GM21825 (cell line): Measurements from ENCODE around the gene FTH1.

ENCODE experiments used
- ATAC-seq: cut with Tn5 transposase; IDR thresholded peaks from one replicate; pipeline ENCODE4 v1.9.1; 2021; ENCODE audit warnings: mild to moderate bottlenecking, moderate library complexity; ENCODE audit not compliant: unreplicated experiment

Gene FTH1

DNA sequence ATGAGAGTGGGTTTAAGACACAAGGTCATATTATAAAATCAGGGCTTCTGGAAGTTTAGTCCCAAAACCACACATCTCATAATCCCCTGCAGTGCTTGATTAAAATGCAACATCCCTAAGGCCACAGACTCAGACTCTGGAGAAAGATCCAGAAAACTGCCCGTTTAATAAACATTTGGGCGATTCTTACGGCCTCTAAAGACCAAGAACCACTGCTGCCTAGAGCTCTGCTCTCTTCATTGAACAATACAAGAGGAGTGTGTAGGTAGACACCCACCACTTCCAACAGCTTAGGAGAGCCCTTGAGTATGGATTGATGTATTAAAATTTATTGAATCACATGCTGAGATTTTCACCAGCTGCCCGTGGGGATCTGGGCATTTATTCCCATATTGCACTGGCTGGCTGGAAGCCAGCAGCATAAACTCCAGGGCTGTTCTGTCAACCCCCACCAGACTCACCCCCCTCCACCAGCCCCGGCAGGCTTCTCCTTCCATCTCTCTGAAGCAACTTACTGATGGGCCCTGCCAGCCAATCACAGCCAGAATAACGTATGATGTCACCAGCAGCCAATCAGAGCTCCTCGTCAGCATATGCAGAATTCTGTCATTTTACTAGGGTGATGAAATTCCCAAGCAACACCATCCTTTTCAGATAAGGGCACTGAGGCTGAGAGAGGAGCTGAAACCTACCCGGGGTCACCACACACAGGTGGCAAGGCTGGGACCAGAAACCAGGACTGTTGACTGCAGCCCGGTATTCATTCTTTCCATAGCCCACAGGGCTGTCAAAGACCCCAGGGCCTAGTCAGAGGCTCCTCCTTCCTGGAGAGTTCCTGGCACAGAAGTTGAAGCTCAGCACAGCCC is 18.0 kb downstream of the FTH1 start:
- ATAC-seq = no peak

DNA sequence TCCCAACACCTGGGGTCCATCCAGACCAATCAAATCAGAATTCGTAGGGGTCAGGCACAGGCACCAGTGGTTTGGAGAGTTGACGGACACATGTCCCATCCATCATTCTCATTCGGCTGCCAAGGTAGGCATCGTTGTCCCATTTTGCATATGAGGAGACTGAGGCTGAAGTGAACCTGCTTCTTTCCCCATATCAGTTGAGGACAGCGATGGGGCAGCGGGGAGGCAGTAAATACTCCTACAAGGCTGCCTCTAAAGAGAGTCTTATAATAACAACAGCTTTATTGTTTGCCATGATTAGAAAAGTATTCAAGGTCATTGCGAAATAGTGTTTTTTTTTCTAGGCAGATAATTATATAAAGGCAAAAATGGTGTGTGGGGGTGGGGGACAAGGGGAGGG is 18.9 kb downstream of the FTH1 start:
- ATAC-seq = no peak

DNA sequence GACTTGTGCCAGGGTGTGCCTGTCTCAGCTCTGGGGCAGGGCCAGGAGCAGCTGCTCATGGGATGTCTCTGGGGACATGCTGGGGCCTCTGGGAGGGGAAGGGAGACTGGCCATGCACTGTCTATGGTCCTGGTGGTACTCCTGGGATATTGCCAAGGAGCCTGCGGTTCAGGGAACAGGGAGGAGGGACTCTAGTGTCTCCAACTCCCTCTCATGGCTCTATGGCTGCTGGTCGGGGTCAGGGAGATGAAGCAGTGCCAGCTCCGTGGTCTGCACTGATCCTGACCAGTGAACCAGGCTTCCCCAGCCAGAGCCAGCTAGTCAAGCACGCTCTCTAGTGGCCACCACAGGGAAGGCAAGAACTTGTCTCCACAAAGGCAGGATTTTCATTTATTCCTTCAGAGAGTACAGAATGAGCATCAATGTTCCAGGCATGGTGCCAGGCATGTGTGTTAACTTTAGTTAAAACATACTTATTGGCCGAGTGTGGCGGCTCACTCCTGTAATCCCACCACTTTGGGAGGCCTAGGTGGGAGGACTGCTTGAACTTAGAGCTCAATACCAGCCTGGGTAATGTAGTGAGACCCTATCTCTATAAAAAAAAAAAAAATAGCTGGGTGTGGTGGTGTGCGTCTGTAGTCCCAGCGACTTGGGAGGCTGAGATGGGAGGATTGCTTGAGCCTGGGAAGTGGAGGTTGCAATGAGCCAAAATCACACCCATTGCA is 19.8 kb downstream of the FTH1 start:
- ATAC-seq = no peak

DNA sequence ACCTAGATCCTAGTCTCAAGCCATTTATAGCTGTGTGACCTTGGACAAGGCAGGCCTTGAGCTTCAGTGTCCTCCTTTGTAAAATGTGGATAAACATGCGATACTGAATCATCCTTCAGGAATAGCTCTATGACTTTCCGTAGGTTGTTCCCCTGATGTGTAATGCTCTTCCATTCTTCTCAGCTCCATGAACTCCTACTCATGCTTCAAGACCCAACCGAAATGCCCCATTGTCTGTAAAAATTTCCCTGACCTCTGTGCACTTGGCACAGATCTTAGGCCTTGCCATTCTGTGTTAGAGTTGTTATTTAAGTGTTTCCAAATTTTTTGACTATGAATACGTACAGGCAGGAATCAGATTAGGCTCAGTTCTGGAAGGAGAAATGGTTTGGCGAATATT is 20.5 kb downstream of the FTH1 start:
- no peak for ATAC-seq

- no peak for ATAC-seq
Observed at GRCh38 chr11:61945191-61945590, 22.2 kb downstream of the FTH1 start.

GRCh38 chr11:61940466-61940865 is 27.0 kb downstream of the FTH1 start:
- ATAC-seq = no peak

GRCh38 chr11:61935861-61936260 is 31.6 kb downstream of the FTH1 start:
- ATAC-seq = no peak

GRCh38 chr11:61930933-61931332 is 36.5 kb downstream of the FTH1 start:
- ATAC-seq = no peak

- ATAC-seq = no peak
Observed at GRCh38 chr11:61928606-61929005, 38.8 kb downstream of the FTH1 start.

DNA sequence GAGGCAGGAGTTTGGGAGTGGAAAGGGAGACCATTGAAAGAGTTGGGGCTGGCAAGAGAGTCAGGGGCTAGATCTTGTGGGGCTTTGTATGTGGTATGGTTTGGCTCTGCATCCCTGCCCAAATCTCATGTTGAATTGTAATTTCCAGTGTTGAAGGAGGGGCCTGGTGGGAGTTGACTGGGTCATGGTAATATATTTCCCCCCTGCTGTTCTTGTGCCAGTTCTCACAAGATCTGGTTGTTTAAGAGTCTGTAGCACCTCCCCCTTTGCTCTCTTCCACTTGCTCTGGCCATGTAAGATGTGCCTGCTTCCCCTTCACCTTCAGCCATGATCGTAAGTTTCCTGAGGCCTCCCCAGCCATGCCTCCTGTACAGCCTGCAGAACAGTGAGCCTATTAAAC is 39.9 kb downstream of the FTH1 start:
- no peak for ATAC-seq

DNA sequence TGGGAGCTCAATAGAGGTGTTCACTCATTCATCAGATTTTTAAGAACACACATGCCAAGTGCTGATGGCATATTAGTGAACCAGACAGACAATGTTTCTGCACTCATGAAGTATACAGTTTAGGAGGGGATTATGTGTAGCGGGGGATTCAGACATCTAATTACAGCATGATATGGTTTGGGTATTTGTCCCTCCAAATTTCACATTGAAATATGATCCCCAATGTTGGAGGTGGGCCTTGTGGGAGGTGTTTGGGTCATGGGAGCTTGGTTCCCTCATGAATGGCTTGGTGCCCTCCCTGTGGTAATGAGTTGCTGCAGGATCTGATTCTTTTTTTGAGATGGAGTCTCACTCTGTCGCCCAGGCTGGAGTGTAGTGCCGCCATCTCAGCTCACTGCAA is 41.2 kb downstream of the FTH1 start:
- ATAC-seq = no peak

GRCh38 chr11:61925736-61926135 is 41.7 kb downstream of the FTH1 start:
- no peak for ATAC-seq

- no peak for ATAC-seq
Observed at GRCh38 chr11:61924064-61924455, 43.4 kb downstream of the FTH1 start.

DNA sequence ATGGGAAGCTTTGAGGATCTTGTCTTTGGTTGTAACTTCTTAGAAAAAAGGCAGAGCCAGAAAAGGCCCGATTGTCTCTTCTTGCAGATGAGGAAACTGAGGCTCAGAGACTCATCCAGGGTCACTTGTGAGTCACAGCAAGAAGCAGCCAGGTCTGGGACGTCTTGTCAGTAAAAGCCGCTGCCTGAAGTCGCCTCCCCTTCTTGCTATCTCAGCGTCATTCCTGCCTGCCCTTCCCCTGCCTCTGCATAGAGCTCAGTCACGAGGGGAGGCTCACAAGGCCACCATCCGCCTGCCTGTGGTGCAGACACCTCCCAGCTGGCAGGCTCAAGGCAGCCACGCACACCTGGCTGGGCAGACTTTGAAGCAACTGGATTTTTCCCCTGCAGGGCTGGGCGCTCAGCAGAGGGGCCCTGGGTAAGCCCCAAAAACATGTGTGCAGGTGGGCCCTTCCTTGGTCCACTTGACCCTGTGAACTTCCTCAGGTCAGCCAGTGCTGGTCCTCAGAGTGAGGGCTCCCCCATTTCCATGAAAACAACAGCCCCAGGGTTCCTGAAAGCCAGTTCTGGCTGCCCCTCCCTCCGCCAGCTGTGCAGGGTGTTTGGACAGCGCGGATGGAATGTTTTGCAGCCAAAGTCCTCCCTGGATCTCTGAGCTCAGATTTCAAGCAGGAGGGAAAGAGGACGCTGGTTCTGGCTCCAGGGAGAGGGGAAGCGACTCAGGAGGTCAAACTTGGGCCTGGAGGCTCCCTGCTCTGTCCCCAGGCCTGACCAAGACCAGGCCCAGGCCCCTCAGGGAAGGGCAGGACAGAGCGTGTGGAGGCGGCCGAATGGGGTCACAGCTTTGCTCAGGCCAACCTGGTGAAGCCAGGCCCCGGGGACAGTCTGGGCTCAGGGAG is 44.0 kb downstream of the FTH1 start:
- ATAC-seq = no peak

GRCh38 chr11:61922539-61922938 is 44.9 kb downstream of the FTH1 start:
- no peak for ATAC-seq

- ATAC-seq = no peak
Observed at GRCh38 chr11:61921446-61921845, 46.0 kb downstream of the FTH1 start.

DNA sequence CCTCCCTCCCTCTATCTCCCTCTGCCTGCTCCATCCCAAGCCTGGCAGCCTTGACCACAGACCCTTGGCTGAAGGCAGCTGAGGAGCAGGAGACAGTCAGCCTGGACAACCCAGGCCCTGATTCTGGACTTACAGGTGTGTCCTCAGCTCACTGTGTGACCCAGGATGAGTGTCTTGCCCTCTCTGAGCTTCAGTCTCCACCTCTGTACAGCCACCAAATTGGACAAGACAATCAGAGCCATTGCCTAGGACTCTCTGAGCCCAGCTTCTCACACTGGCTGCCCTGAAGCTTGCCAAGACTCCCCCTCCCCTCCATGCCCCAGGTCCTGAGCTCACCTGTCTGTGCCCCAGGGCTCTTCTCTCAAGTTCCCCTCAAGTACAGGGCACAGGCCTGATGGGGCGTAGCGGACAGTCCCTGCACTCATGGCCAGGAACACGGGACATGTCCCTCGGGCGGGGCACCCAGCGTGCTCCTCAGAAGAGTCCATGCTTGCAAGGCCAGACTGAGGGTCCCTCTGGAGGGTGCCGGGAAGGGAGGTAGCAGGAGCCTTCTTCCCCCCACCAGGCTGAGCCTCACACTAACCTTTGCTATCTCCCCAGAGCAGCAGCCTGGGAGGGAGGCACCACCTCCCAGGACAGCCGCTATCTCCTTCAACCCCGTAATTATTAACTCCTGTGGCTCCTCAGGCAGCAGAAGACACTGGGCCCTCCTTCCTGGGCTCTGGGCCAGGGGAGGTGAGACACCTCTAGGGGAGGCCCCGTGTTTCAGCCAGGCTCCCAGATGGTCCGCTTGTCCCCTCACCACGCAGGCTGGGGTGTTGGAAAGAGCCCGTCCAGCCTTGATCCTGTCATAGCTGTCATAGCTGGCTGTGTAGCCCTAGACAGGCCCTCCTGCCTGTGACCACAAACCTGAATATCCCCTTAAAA is 47.5 kb downstream of the FTH1 start:
- ATAC-seq = no peak

- no peak for ATAC-seq
Observed at GRCh38 chr11:61918938-61919704, 48.3 kb downstream of the FTH1 start.

DNA sequence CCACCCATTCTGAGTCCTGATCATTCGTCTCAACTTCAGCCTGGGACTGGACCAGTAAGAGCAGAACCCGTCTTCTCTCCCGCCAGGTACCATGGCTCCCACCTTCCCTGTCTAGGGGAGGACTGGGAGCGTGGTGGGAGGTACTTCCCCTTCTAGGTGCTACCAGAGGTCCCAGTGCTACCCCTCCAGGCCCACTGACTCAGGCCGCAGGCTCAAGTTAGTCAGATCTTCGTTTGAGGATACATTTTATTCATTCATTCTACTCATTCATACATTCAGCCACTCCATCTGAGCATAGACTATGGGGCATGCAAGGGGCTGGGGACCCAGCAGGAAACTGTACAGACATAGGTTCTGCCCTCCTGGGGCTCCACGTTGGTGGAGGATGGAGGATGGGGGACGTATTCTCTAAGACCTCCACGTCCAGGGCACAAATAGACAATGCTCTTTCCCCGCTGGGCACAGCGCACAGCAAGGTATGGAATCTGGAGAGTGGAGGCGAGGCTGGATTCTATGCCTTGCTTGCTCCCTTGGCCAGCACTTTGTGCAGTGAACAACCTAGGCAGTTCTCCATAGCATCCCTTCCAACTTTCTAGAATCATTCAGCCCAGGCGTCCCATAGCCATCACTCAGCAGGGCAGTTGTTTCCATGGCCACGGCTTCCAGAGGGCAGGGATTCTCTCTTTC is 49.0 kb downstream of the FTH1 start:
- no peak for ATAC-seq
